Gastroesophageal sphincter (tissue), 3 donors: ENCODE data around the gene JAK3.
"Not testable (repeated sequence)": the region's sequence is repeated elsewhere in the genome, so short reads cannot be mapped to it uniquely, and the experiment has no call there.

Experiments
- CTCF ChIP-seq, 4 experiments: fragments of 200-600 bp in 2 of 4; fragments of 450-650 bp in 2 of 4; sonication (generic) in 1 of 4; IDR thresholded peaks; one replicate each; pipeline ENCODE4 v1.5.1; 2017 to 2019; ENCODE audit warnings: antibody characterized with exemption in 4 of 4, mild to moderate bottlenecking in 2 of 4, moderate library complexity in 2 of 4
- POLR2AphosphoS5 ChIP-seq: sonication (generic); formaldehyde crosslinking; IDR thresholded peaks from one replicate; pipeline ENCODE4 v1.6.1; 2017; ENCODE audit warnings: antibody characterized with exemption

- not testable (repeated sequence) for TF ChIP-seq CTCF (IDR thresholded peaks at IDR 0.05); POLR2AphosphoS5
Measured at GRCh38 chr19:17783721-17784120, 64.1 kb downstream of the JAK3 start.
